IPS DF 6.9 (cell line): ENCODE results near the gene HEATR9.
A peak's percentile ranks its signal among the peaks of the same experiment; 100 is the strongest.

ENCODE experiments used
- DNase-seq: peaks from one replicate; pipeline ENCODE4 v3.0.0-alpha.2; 2013; ENCODE audit warnings: low read depth, low spot score
- H3K27ac ChIP-seq: one replicate; pipeline ENCODE4 v1.5.1; 2013; ENCODE audit warnings: low read length, control low read depth
- H3K27me3 ChIP-seq: 2 replicates; pipeline ENCODE4 v1.6.1; 2013; ENCODE audit warnings: mild to moderate bottlenecking, low read length; ENCODE audit not compliant: control insufficient read depth, insufficient read depth
- H3K36me3 ChIP-seq: 2 replicates; pipeline ENCODE4 v1.6.1; 2013; ENCODE audit warnings: low read length; ENCODE audit not compliant: control insufficient read depth, insufficient read depth
- H3K4me1 ChIP-seq: 2 replicates; pipeline ENCODE4 v1.6.1; 2013; ENCODE audit warnings: low read length; ENCODE audit not compliant: control insufficient read depth, insufficient read depth
- H3K4me3 ChIP-seq: 2 replicates; pipeline ENCODE4 v1.5.1; 2013; ENCODE audit warnings: mild to moderate bottlenecking, low read length
- H3K9me3 ChIP-seq: 2 replicates; pipeline ENCODE4 v1.6.1; 2013; ENCODE audit warnings: low read length, inconsistent platforms; ENCODE audit not compliant: control insufficient read depth, insufficient read depth
- WGBS: extraction: QIAGEN DNeasy Blood & Tissue Kit; methylation state at CpG from one replicate; pipeline ENCODE4 v1.1.7; 2013; ENCODE audit warnings: mixed read lengths, missing lambda C conversion rate; ENCODE audit not compliant: insufficient read length, insufficient coverage; 5-methylcytosine and 5-hydroxymethylcytosine counted together

Gene HEATR9

GRCh38 chr17:35841505-35841904 lies 27.2 kb downstream of the HEATR9 start:
- Histone ChIP-seq H3K36me3 (peaks cover 40% of the 10 kb centered on the region), H3K27ac (no peak overlapping the region), H3K4me3 (no peak overlapping the region), H3K9me3 (no peaks in the 10 kb centered on the region), H3K4me1 (no peaks in the 10 kb centered on the region), H3K27me3 (no peaks in the 10 kb centered on the region)
- DNase-seq, result no peak
- no CpG with 5 or more reads among the region's 4 CpGs for WGBS

GRCh38 chr17:35841101-35841500 lies 27.6 kb downstream of the HEATR9 start:
- Histone ChIP-seq H3K27me3 (no peaks in the 10 kb centered on the region), H3K4me3 (no peak overlapping the region), H3K27ac (no peak overlapping the region), H3K9me3 (no peaks in the 10 kb centered on the region), H3K4me1 (no peaks in the 10 kb centered on the region), H3K36me3 (peaks cover 40% of the 10 kb centered on the region)
- WGBS, result no CpG with 5 or more reads among the region's 3 CpGs
- DNase-seq, result no peak

GRCh38 chr17:35825206-35825605 lies 43.5 kb downstream of the HEATR9 start:
- Histone ChIP-seq H3K36me3 (peaks cover 10% of the 10 kb centered on the region; the same call in 1 of the 2 replicates), H3K9me3 (no peaks in the 10 kb centered on the region), H3K27ac (no peak overlapping the region), H3K4me3 (no peak overlapping the region), H3K4me1 (no peaks in the 10 kb centered on the region), H3K27me3 (no peaks in the 10 kb centered on the region)
- WGBS, result no CpG with 5 or more reads among the region's 1 CpG
- no peak for DNase-seq

DNA sequence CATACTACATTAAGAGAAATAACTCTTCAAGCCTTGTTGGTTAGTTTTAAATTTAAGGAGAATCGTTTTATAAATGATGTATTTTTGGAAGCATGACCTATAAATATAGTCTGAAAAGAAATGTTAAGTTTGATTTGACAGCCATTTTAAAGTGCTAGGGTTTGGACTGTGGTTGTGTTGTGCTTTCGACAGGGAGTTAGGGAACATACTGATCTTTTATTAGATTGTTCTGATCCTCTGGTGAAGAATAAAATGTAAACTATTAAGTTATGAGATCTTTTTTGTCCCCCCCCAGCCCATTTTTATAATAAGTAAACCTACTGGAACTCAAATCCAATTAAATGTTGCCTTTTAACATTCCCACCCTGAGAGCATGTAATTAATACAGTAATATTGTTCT lies 47.4 kb downstream of the HEATR9 start:
- 100% methylated on average over 1 of the region's 2 CpGs for WGBS
- no peaks in the 10 kb centered on the region for H3K27me3 ChIP-seq
- H3K4me3 ChIP-seq, result no peak overlapping the region
- DNase-seq, result no peak
- no peak overlapping the region for H3K27ac ChIP-seq
- no peaks in the 10 kb centered on the region for H3K4me1 ChIP-seq
- no peaks in the 10 kb centered on the region for H3K9me3 ChIP-seq
- H3K36me3 ChIP-seq, result peaks cover 13% of the 10 kb centered on the region; the same call in 1 of the 2 replicates

- no peak overlapping the region for H3K27ac ChIP-seq
- no CpG with 5 or more reads among the region's 1 CpG for WGBS
- DNase-seq, result no peak
- H3K36me3 ChIP-seq, result peaks cover 12% of the 10 kb centered on the region; the same call in 1 of the 2 replicates
- no peaks in the 10 kb centered on the region for H3K9me3 ChIP-seq
- H3K4me1 ChIP-seq, result no peaks in the 10 kb centered on the region
- no peak overlapping the region for H3K4me3 ChIP-seq
- no peaks in the 10 kb centered on the region for H3K27me3 ChIP-seq
These were observed 49.2 kb downstream of the HEATR9 start for GRCh38 chr17:35819455-35819854.

GRCh38 chr17:35817196-35817595 lies 51.5 kb downstream of the HEATR9 start:
- Histone ChIP-seq H3K4me3 (no peak overlapping the region), H3K9me3 (no peaks in the 10 kb centered on the region), H3K36me3 (peaks cover 8% of the 10 kb centered on the region; the same call in 1 of the 2 replicates), H3K27me3 (no peaks in the 10 kb centered on the region), H3K4me1 (no peaks in the 10 kb centered on the region), H3K27ac (no peak overlapping the region)
- whole genome bisulfite sequencing, result no CpG with 5 or more reads among the region's 1 CpG
- no peak for DNase-seq

- DNase-seq, result no peak
- H3K4me1 ChIP-seq, result no peaks in the 10 kb centered on the region
- no CpG with 5 or more reads among the region's 5 CpGs for WGBS
These were observed 52.0 kb downstream of the HEATR9 start for GRCh38 chr17:35816723-35817122.

GRCh38 chr17:35812456-35812855 lies 56.2 kb downstream of the HEATR9 start:
- no CpG with 5 or more reads among the region's 5 CpGs for WGBS
- Histone ChIP-seq H3K27me3 (no peaks in the 10 kb centered on the region), H3K4me1 (no peaks in the 10 kb centered on the region), H3K27ac (no peak overlapping the region), H3K36me3 (peaks cover 2% of the 10 kb centered on the region; the same call in 1 of the 2 replicates), H3K4me3 (no peak overlapping the region), H3K9me3 (no peaks in the 10 kb centered on the region)
- DNase-seq, result no peak

More at GRCh38 chr17:35816723-35817122, 52.0 kb downstream of the HEATR9 start:
- H3K4me3 ChIP-seq, result no peak overlapping the region
- H3K27me3 ChIP-seq, result no peaks in the 10 kb centered on the region
- no peaks in the 10 kb centered on the region for H3K9me3 ChIP-seq
- no peak overlapping the region for H3K27ac ChIP-seq
- H3K36me3 ChIP-seq, result peaks cover 8% of the 10 kb centered on the region; the same call in 1 of the 2 replicates

- DNase-seq, result no peak
- H3K9me3 ChIP-seq, result no peaks in the 10 kb centered on the region
- H3K4me3 ChIP-seq, result no peak overlapping the region
- H3K36me3 ChIP-seq, result peaks cover 2% of the 10 kb centered on the region; the same call in 1 of the 2 replicates
- WGBS, result no CpG with 5 or more reads among the region's 6 CpGs
- no peak overlapping the region for H3K27ac ChIP-seq
- H3K27me3 ChIP-seq, result no peaks in the 10 kb centered on the region
- no peaks in the 10 kb centered on the region for H3K4me1 ChIP-seq
These were observed 56.9 kb downstream of the HEATR9 start for GRCh38 chr17:35811759-35812158.

GRCh38 chr17:35809855-35810461 lies 58.7 kb downstream of the HEATR9 start:
- WGBS, result no CpG with 5 or more reads among the region's 24 CpGs

More at GRCh38 chr17:35809855-35810461, 58.7 kb downstream of the HEATR9 start:
- Histone ChIP-seq H3K4me3 (peak overlapping the region; percentile 77), H3K9me3 (no peaks in the 10 kb centered on the region), H3K27ac (no peak overlapping the region), H3K36me3 (no peaks in the 10 kb centered on the region), H3K27me3 (no peaks in the 10 kb centered on the region), H3K4me1 (no peaks in the 10 kb centered on the region)
- no peak for DNase-seq
